Stimulated activated CD4-positive, alpha-beta T cell treated with anti-CD3 and anti-CD28 coated beads, Interleukin-1b, Interleukin-23, amount 100 ng/mL, for 4 hours (primary cell): ENCODE data around the gene UBE2Q2.
A peak's percentile ranks its signal among the peaks of the same experiment; 100 is the strongest.
"Not testable (repeated sequence)": the region's sequence is repeated elsewhere in the genome, so short reads cannot be mapped to it uniquely, and the experiment has no call there.

Experiments used
- DNase-seq, 2 donors: peaks; one replicate each; pipeline ENCODE4 v3.0.0-alpha.2; 2020; ENCODE audit warnings: low read depth in 2 of 2

Gene UBE2Q2

DNA sequence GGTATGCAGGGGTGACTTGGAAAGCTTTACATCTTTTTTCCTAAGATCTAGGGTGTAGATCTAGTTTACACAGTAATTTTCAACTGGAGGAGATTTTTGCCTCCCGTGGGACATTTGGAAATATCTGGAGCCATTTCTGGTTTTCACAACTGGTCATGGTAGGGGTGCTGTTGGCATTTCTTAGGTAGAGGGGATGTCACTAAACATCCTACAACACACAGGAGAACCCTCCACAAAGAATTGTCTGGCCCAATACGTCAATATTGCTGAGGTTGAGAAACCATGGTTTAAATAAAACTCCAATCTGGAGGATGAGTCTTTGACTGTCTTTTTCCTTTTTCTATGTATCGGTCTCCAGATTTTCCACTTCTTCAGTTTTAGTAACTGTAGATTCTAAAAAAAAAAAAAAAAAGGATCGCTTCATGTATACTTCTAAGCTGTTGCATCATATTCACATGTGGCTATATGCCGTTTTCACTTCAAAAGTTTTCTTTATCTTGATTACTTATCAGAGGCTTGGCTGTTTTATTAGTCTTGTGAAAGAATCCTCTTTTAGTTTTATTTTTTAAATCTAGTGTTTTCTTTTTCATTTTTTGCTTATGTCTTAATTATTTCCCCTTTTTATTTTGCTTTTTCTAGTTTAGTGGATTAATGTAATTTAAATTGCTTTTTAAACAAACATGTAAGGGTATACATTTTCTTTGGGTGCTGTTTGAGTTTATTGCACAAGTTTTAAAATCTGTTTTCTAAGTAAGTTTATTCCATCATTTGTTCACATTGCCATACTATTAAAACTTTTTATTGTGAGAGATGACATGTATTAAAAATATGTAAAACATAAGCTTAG, 21.2 kb downstream of the UBE2Q2 start:
- DNase-seq = no peak

DNA sequence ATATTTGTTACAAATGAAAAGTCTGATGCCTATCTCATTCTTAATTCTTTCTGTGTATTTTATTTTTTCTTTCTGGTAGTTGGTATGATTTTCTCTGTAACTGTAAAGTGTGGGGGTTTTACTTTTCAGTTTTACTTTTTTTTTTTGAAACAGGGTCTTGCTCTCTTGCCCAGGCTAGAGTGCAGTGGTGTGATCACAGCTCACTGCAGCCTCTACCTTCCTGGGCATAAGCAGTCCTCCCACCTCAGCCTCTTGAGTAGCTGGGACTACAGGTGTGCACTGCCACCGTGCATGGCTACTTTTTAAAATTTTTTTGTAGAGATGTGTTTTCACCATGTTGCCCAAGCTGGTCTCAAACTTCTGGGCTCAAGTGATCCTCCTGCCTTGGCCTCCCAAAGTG, 22.8 kb downstream of the UBE2Q2 start:
- DNase-seq = not testable (repeated sequence)

DNA sequence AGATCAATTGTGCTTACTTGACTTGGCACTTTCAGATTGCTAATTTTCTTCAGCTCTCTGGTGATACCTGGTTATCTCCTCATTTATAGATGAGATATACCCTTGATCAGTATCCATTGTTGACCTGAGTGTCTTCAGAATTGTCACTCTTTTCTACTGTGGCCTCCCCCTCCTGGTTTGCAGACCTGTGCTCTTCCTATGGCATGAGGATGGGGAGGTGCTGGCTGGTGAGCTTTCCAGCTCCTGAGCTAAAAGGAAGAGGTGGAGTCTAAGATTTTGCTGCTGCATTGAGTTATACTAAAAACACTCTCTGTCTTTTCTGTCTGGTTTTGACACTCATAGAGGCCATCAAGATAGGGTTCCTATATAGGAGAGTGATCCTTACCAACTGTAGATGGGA, 23.7 kb downstream of the UBE2Q2 start:
- DNase-seq = no peak

DNA sequence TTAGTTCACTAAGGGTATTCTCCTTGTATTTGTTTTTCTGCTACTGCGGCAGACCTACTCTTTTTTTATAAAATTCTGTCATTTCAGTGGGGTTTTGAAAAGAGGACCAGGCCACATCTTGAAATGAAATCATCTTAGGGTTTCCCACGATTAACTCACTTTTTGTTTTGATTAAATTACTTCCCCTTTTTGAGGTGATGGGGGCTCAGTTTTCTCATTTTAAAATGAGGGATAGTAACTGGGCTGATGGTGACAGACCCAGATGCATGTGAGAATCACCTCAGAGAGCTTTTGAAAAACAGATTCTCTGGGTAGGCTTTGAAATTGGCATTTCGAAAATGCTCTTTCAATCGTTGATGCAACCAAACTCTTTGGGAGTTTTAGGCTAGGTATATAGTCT, 24.2 kb downstream of the UBE2Q2 start:
- no peak for DNase-seq

DNA sequence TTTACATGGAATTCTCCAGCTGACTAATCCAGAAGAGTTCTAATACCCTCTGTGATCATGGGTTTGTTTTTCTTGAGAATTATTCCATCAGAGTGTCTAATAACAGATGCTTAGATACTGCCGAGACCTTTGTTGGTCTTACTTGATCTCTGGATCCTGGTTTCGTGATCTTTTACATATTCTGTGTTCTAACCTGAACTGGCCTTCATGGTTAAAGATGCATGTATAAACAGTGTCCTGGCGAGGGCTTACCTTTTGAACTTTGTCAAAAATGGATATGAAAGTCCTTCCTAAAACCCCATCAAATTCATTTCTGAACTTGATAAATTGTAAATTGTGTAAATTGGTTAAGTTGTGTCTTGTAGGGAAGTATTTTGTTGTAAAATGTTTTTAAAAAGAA, 24.8 kb downstream of the UBE2Q2 start:
- no peak for DNase-seq

DNA sequence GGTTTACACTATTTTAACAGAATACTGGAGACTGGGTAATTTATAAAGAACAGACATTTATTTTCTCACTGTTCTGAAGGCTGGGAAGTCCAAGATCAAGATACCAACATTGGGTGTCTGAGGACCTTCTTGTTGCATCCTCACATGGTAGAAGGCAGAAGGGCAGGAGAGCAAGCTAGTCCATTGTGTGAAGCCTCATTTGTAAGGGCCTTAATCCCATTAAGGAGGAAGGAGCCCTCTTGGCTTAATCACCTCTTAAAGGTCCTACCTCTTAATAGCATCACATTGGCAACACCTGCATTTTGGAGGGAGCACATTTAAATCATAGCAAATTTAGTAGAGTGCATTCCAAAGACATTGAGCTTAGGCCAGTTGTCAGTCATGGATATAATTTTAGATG, 26.2 kb downstream of the UBE2Q2 start:
- no peak for DNase-seq

DNA sequence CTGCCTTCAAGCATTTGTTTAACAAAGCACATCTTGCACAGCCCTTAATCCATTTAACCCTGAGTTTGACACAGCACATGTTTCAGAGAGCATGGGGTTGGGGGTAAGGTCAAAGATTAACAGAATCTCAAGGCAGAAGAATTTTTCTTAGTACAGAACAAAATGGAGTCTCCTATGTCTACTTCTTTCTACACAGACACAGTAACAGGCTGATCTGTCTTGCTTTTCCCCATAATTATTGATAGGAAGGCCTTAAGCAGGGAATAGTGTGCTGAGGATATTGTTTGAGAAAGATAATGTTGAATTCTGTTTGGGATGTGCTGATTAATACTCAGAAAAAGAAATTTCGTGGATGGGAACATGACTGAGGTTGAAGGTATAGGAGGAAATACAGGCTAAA, 28.3 kb downstream of the UBE2Q2 start:
- not testable (repeated sequence) for DNase-seq

DNA sequence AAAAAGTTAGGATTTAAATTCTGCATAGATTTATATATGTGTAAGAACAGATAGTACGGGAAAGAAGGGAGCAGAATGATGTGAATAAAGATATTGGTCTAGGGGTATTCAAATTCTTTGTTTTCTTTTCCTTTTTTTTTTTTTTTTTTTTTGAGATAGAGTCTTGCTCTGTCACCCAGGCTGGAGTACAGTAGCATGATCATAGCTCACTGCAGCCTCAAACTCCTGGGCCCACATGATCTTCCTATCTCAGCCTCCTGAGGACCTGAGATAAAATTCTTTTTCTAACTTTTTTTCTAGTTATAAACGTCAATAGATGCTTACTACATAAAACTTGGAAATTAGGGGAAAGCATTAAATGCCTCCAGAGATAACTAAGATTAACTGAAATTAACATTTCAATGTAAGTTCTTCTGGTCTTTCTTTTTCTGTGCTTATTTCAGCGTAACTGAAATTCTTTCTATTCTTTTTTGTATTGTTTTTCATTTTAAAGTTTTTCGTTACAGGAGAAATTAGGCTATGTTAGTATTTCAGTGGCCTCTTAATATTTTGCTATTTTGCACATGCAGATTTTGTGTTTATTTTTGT, 29.2 kb downstream of the UBE2Q2 start:
- DNase-seq = no peak

DNA sequence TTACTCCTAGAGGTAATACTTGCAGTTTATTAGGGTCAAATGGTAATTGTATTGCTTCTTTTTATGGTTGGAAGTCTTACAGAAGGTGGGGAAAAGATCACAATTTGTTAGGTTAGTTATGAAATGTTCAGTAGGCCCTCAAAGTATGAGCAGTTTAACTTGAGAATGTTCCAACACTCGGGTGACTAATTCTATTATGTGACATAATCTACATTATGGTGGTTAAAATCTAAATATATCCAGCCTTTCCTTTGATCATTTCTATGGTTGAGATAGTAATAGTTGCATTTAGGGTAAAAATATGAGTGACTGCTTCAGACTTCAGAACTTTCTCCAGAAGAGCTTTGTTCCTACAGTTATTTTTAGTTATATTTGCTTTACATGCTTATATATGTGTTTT, 40.8 kb downstream of the UBE2Q2 start:
- no peak for DNase-seq

DNA sequence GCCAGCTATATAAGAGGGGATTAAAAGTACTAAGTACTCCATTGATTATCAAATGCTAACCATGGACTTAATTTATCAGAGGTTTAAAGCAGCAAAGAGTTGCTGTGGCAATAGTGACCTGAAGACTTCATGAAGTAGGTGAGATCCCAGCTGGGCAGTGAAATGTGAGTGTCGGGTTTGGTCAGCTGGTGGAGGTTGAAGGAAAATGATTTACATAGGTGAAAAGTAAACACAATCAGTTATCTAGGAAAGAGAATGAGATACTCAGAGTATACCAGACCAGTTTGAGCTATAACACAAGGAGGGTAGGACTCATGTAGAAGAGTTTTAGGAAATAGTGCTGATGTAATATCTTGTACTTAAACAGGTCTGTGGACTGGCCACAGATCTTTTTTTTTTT, 43.9 kb downstream of the UBE2Q2 start:
- no peak for DNase-seq

DNA sequence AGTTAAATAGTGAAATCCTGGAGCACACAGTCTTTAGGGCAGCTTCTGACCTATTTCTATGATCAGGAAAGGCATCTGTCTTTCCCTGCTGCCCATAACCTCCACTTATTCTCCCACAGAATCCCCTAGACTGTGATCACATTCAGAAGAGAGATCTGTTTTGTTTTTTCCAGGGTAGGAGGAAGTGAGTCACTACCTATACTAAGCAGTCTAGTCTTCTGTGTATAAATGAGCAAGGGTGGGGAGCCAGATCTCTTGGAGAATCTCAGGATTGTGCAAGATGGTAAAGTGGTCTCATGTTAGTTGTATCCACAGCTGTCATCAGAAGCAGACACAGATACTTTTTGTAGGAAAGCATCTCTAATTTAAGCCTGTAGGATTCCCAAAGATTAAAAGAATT, 48.6 kb downstream of the UBE2Q2 start:
- DNase-seq = no peak

DNA sequence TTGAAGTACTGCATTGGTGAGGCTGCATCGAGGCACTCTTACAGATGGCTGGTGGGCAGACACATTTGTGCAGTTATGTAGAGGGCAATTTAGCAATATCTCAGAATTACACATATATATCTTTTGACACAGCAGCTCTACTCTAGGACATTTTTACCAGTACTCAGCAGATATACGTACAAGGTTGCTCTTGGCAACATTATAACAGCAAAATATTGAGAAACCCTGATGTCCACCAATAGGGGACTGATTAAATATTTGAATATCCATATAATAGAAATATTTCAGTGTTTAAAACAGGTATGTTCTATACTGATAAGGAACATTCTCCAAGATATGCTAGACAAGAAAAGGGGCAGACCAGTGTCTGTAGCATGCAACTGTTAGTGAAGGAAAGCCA, 52.5 kb downstream of the UBE2Q2 start:
- DNase-seq = no peak

DNA sequence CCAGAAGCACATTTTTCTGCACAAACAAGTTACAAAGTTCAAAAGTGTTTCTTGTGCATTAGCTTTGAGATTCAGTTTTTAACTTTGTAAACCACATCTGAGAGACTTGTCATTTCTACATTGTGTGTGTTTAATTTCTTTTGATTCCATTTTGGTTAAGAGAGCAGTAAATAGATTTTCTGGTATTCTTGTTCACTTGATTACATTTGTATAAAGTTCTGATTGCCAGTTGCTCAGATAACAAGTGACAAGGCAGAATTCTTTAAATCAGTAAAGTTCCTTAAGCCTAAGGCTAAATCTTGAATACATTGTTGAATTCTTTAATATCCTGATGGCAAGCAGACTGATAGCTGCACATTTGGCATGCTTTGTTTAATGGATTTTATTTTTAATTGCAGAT, 57.3 kb downstream of the UBE2Q2 start:
- no peak for DNase-seq

DNA sequence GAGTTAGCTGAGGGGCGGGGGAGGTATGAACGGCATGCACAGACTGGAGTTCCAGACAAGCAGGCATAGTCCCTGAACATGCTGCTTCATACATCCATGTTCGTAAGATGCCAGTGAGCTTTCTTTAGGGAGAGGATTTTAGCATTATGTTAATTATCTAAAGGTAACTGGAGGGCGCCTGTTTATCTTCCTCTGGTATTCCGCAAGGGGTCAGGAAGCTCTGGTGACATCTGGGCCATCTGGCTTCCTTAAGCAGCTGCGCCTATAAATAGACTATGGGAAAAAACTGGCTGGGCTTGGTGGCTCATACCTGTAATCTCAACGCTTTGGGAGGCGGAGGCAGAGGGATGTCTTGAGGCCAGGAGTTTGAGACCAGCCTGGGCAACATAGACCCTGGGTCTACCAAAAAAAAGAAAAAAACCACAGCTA, 58.9 kb downstream of the UBE2Q2 start:
- no peak for DNase-seq

DNA sequence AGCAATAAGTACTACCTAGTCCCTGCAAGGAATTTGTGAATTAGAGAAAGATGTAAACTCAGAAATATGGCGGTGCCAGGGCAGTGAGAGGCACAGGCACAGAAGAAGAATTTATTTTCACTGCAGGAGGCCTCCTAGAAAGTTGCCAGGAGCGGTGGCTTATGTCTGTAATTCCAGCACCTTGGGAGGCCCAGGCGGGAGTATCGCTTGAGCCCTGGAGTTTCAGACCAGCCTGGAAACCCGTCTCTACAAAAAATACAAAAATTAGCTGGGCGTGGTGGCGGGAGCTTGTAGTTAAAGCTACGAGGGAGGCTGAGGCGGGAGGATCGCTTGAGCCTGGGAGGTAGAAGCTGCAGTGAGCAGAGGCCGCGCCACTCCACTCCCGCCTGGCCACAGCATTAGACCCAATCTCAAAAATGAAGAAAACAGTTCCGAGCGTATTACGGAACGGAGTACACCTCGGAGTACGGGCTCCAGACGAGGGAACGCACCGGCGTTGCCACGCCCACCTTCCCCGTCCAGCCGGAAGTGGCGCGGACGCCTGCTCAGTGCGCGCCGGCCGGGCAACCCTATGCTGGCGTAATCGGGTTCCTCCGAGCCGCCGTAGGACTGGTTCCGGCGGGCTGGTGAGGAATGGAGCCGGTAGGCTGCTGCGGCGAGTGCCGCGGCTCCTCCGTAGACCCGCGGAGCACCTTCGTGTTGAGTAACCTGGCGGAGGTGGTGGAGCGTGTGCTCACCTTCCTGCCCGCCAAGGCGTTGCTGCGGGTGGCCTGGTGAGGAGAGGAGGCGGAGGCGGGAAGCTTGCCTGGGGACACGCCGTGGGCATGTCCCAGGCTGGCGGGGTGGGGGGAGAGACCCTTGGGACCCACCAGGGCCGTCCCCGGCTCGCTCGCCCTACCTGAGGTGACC, 60.3 kb downstream of the UBE2Q2 start, which contains the start of gene FBXO22:
Gene FBXO22 (plus strand): TSS at position 548 of the 909 bp plus-strand sequence. CDS start 86 bp downstream, at position 634.
- DNase-seq = peak; percentile 75 to 89

DNA sequence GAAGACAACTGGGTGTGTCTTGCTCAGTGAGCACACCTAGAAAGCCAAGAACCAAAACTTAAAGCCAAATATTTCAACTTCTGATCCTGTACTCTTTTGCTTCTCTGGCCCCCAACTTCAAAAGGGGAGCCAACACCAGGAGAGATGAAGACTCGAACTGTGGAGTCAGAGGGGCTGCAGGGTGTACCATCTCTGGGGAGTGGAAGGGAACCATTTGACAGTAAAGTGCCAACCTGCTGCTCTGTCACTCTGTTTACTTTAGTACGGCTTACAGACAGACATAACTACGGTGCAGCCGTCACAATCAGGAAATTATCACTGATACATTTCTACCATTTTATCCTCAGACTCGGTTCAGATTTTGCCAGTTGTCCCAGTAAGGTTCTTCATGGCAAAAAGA, 62.0 kb downstream of the UBE2Q2 start:
- DNase-seq = no peak

DNA sequence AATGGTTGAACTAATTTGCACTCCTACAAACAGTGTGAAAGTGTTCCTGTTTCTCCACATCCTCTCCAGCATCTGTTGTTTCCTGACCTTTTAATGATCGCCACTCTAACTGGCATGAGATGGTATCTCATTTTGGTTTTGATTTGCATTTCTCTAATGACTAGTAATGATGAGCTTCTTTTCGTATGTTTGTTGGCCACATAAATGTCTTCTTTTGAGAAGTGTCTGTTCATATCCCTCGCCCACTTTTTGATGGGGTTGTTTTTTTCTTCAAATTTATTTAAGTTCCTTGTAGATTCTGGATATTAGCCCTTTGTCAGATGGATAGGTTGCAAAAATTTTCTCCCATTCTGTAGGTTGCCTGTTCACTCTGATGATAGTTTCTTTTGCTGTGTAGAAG, 67.1 kb downstream of the UBE2Q2 start:
- not testable (repeated sequence) for DNase-seq

DNA sequence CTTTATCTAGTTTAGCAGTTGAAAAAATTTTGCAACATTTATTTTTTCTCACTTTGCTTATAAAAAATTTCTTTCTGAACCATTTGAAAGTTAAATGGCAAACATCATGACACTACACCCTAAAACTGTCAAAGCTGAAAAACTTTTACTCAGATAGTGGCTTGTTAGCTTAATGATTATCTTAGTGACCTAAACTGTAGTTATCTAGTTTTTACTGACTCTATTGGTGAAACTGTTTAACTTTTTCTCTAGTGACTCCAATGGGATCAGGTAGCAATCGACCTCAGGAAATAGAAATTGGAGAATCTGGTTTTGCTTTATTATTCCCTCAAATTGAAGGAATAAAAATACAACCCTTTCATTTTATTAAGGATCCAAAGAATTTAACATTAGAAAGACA, 73.7 kb downstream of the UBE2Q2 start:
- no peak for DNase-seq

DNA sequence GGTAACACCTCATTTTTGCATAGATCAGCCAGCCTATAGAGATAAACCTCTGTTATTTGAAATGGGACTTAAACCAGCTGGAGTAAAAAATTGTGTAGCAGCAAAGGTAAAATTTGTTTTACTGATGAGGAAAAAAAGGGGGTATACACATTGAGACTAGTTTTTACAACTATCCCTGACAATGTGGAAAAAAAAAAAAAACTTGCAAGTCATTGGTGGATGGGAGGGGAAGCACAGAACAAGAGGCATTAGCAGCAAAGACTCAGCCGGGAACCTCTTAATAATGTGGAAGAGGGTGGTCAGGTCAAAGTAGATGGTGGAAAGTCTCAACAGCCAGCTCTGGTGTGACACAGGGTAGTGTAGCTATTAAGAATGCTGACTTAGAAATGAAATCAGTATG, 74.9 kb downstream of the UBE2Q2 start:
- DNase-seq = no peak

DNA sequence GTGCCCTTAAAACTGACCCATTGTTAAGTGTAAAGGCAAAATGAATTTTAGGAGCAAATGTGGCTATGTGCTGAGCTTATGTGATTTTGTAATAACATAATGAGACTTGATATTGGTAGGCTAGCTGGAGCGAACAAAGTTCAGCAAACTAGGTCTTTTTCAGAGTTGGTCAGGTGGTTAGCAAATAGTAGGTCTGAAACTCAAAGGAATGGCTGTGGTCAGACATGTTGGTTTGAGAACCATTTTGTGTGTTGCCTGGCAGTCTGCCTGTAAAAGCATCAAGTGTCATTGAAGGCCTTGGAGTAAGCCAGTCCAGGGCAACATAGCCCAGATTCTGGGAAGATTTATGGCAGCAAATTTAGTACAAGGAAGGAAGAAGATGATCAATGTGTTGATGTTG, 76.8 kb downstream of the UBE2Q2 start:
- no peak for DNase-seq

DNA sequence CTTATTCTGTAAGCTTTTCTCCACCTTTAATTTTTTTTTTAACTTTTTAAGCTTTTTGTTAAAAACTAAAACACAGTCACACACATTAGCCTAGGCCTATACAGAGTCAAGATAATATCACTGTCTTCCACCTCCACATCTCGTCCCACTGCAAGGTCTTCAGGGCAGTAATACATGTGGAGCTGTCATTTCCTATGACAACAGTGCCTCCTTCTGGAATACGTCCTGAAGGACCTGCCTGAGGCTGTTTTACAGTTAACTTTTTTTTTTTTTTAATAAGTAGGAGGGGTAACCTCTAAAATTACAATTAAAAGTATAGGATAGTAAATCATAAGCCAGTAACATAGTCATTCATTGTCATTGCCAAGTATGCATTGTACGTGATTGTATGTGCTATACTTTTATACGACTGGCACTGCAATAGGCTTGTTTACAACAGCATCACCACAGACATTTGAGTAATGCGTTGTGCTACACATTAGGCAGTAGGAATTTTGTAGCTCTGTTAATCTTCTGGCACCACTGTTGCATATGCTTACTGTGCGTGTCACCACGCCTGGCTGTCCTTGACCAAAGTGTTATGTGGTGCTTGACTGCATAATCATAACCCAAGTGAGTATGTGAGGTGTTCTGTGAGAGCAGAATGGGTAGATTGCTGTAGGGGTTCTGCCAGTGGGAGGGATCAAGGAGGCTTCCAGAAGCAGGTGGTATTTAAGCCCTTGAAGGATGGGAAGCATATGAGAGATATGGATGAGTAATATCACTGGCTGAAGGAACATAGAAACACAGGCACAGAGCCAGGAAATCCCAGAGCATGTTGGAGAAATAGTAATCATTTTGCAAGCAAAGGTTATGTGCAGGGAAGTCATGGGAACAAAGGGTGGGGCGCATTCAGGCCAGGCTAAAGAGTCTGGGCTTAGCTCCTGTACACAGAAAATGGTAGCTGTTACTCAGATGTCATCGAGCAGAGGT, 78.8 kb downstream of the UBE2Q2 start:
- DNase-seq = no peak
